Measurements from ENCODE around the gene DLG2.

GRCh38 chr11:83678831-83679584 lies 1948.1 kb downstream of the DLG2 start:
- TF ChIP-seq CTCF (IDR thresholded peaks at IDR 0.05; ENCODE audit: low read depth, low read length, poor library complexity, severe bottlenecking): no peak
- TF ChIP-seq EZH2phosphoT487 (IDR thresholded peaks at IDR 0.05; ENCODE audit: borderline replicate concordance, low read length): no peak

Data from DOHH2 (cell line).